SK-N-SH (cell line): Measurements from ENCODE around the gene RAC3. TPM values are rescaled to one million over a fixed set of nuclear protein-coding genes. Genes with fewer than 3 reads are reported as not detected.

Experiments
- EZH2phosphoT487 ChIP-seq: fragments of 200-600 bp; sonication (generic); IDR thresholded peaks from 2 replicates; pipeline ENCODE4 v1.6.1; 2017; ENCODE audit warnings: low read depth, mixed run types, mild to moderate bottlenecking, antibody characterized with exemption, moderate library complexity, borderline replicate concordance
- FOSL2 ChIP-seq: IDR thresholded peaks from 2 replicates; pipeline ENCODE4 v1.4.0; 2012; ENCODE audit warnings: low read depth, mild to moderate bottlenecking, moderate library complexity, borderline replicate concordance
- FOXJ3 ChIP-seq: sonication (generic); formaldehyde crosslinking; IDR thresholded peaks from 2 replicates; pipeline ENCODE4 v1.5.1; 2020; ENCODE audit warnings: mild to moderate bottlenecking, missing genetic modification reagents
- FOXM1 ChIP-seq: IDR thresholded peaks from 2 replicates; pipeline ENCODE4 v1.4.0; 2012; ENCODE audit warnings: low read depth, mild to moderate bottlenecking
- GABPA ChIP-seq: IDR thresholded peaks from 2 replicates; pipeline ENCODE4 v1.4.0; 2012; ENCODE audit warnings: low read depth, mild to moderate bottlenecking
- GATA2 ChIP-seq: sonication (generic); formaldehyde crosslinking; IDR thresholded peaks from 2 replicates; pipeline ENCODE4 v1.5.0; 2020; ENCODE audit warnings: mild to moderate bottlenecking, missing genetic modification reagents
- JUND ChIP-seq: IDR thresholded peaks from 2 replicates; pipeline ENCODE4 v1.4.0; 2012
- MEF2A ChIP-seq: IDR thresholded peaks from 2 replicates; pipeline ENCODE4 v1.4.0; 2012; ENCODE audit warnings: low read depth, borderline replicate concordance
- NFIC ChIP-seq: IDR thresholded peaks from 2 replicates; pipeline ENCODE4 v1.4.0; 2012; ENCODE audit warnings: borderline replicate concordance
- RAD21 ChIP-seq: IDR thresholded peaks from 2 replicates; pipeline ENCODE4 v1.6.1; 2012; ENCODE audit warnings: mild to moderate bottlenecking, low read length
- RCOR1 ChIP-seq: fragments of 150-350 bp; IDR thresholded peaks from 2 replicates; pipeline ENCODE4 v1.6.1; 2017; ENCODE audit warnings: antibody characterized with exemption, low read length
- RFX5 ChIP-seq: IDR thresholded peaks from 2 replicates; pipeline ENCODE4 v1.6.1; 2012; ENCODE audit warnings: mild to moderate bottlenecking, improper control_type of control experiment, low read length
- RXRA ChIP-seq: IDR thresholded peaks from 2 replicates; pipeline ENCODE4 v1.4.0; 2012; ENCODE audit warnings: low read depth, mild to moderate bottlenecking, borderline replicate concordance
- SMC3 ChIP-seq: IDR thresholded peaks from 2 replicates; pipeline ENCODE4 v1.6.1; 2012; ENCODE audit warnings: low read depth, low read length, improper control_type of control experiment
- TCF12 ChIP-seq: IDR thresholded peaks from 2 replicates; pipeline ENCODE4 v1.4.0; 2012
- TEAD4 ChIP-seq: IDR thresholded peaks from 2 replicates; pipeline ENCODE4 v1.4.0; 2012; ENCODE audit warnings: mild to moderate bottlenecking, borderline replicate concordance; ENCODE audit not compliant: insufficient read depth
- USF1 ChIP-seq: IDR thresholded peaks from 2 replicates; pipeline ENCODE4 v1.4.0; 2012; ENCODE audit warnings: low read depth, borderline replicate concordance
- USF2 ChIP-seq: fragments of 150-350 bp; IDR thresholded peaks from 2 replicates; pipeline ENCODE4 v1.6.1; 2017; ENCODE audit warnings: antibody characterized with exemption, low read length, low read depth, borderline replicate concordance
- YY1 ChIP-seq: IDR thresholded peaks from 2 replicates; pipeline ENCODE4 v1.4.0; 2012; ENCODE audit warnings: low read depth, mild to moderate bottlenecking
- ZBTB33 ChIP-seq: IDR thresholded peaks from 2 replicates; pipeline ENCODE4 v1.4.0; 2012; ENCODE audit warnings: low read depth, borderline replicate concordance
- polyA plus RNA-seq, 3 experiments: library from polyadenylated mRNA; depleted of rRNA; stranded (reverse); fragments of >200 nt; gene quantifications; 2 replicates each; pipeline ENCODE4 v1.2.3, GENCODE V29; 2012
- TF ChIP-seq, protein P1 (sequence below): IDR thresholded peaks from 2 replicates; pipeline ENCODE4 v1.6.1; 2012; ENCODE audit warnings: mild to moderate bottlenecking, low read depth, low read length, moderate library complexity
- TF ChIP-seq, protein P2 (sequence below): IDR thresholded peaks from 2 replicates; pipeline ENCODE4 v1.4.0; 2012; ENCODE audit warnings: low read depth

Gene RAC3
- polyA plus RNA-seq, 1 of the 3 experiments (the other 2 are of a cell fraction), result 83.6 TPM

DNA sequence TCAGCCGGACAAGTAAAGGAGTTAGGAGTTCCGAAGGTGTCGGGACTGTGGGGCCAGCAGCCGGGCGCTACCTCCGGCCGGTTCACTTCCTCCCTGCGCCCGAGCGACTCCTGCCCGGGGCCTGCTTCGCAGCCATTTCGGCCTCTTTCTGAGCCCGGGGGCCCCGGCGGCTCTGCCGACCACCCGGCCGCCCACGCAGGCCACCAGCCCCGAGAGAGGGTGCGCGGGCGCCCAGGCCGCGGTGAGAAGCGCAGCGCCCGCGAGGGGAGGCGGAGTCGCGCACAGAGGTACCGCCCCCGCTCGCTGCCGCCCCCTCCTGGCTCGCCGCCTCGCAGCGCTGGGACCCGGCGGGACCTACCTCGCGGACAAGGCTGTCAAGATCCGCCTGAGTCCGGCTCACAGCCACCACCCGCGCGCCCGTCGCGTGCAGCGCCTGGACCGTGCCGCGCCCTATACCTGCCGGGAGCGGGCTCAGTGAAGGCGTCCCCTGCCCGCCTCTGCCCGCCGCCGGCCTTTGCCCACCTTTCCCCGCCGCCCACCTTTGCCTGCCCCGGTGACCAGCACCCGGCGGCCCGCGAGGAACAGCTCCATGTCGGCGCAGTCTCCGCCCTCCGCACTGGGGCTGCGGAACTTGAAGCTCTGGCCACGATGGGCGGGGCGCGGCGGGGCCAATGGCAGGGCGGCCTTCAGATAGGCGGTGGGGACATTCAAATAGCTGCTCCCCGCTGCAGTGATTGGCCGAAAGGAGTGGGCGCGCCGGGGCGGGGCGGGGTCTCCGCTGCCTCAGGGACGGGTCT, 5.8 kb downstream of the RAC3 start, which contains the start of gene DCXR (continued):
- TF ChIP-seq RXRA, result no peak
- TF ChIP-seq NFIC, result no peak
- no peak for TF ChIP-seq JUND
- no peak for TF ChIP-seq TCF12
- TF ChIP-seq GABPA, result no peak
- TF ChIP-seq FOSL2, result no peak
- no peak for TF ChIP-seq MEF2A
- no peak for TF ChIP-seq ZBTB33
- TF ChIP-seq RAD21, result peak; percentile 44
- peak; percentile 65; the same call in 1 of the 2 replicates for TF ChIP-seq YY1
- TF ChIP-seq RFX5, result no peak; the same call in 1 of the 2 replicates
- TF ChIP-seq EZH2phosphoT487, result no peak
- TF ChIP-seq USF2, result no peak
- TF ChIP-seq, protein P1, sequence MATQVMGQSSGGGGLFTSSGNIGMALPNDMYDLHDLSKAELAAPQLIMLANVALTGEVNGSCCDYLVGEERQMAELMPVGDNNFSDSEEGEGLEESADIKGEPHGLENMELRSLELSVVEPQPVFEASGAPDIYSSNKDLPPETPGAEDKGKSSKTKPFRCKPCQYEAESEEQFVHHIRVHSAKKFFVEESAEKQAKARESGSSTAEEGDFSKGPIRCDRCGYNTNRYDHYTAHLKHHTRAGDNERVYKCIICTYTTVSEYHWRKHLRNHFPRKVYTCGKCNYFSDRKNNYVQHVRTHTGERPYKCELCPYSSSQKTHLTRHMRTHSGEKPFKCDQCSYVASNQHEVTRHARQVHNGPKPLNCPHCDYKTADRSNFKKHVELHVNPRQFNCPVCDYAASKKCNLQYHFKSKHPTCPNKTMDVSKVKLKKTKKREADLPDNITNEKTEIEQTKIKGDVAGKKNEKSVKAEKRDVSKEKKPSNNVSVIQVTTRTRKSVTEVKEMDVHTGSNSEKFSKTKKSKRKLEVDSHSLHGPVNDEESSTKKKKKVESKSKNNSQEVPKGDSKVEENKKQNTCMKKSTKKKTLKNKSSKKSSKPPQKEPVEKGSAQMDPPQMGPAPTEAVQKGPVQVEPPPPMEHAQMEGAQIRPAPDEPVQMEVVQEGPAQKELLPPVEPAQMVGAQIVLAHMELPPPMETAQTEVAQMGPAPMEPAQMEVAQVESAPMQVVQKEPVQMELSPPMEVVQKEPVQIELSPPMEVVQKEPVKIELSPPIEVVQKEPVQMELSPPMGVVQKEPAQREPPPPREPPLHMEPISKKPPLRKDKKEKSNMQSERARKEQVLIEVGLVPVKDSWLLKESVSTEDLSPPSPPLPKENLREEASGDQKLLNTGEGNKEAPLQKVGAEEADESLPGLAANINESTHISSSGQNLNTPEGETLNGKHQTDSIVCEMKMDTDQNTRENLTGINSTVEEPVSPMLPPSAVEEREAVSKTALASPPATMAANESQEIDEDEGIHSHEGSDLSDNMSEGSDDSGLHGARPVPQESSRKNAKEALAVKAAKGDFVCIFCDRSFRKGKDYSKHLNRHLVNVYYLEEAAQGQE, result 0 out of 2 replicates have a peak, but pooled peaks have one; percentile 2
- TF ChIP-seq FOXM1, result no peak
- no peak for TF ChIP-seq FOXJ3 (CRISPR knock-in tag)
- no peak for TF ChIP-seq RCOR1
- TF ChIP-seq, protein P2, sequence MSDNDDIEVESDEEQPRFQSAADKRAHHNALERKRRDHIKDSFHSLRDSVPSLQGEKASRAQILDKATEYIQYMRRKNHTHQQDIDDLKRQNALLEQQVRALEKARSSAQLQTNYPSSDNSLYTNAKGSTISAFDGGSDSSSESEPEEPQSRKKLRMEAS, result peak; percentile 73
- no peak for TF ChIP-seq GATA2 (CRISPR knock-in tag)
- TF ChIP-seq USF1, result no peak
- peak; percentile 58 for TF ChIP-seq SMC3
- no peak for TF ChIP-seq TEAD4
